HG03439 (cell line): Measurements from ENCODE around the gene GRID1.
"Not testable (repeated sequence)": the region's sequence is repeated elsewhere in the genome, so short reads cannot be mapped to it uniquely, and the experiment has no call there.

Experiments used
- ATAC-seq: cut with Tn5 transposase; IDR thresholded peaks from one replicate; pipeline ENCODE4 v1.9.1; 2021; ENCODE audit warnings: mild to moderate bottlenecking, moderate library complexity; ENCODE audit not compliant: unreplicated experiment

GRID1 gene

GRCh38 chr10:85702768-85703167, 663.8 kb downstream of the GRID1 start:
- ATAC-seq: no peak

DNA sequence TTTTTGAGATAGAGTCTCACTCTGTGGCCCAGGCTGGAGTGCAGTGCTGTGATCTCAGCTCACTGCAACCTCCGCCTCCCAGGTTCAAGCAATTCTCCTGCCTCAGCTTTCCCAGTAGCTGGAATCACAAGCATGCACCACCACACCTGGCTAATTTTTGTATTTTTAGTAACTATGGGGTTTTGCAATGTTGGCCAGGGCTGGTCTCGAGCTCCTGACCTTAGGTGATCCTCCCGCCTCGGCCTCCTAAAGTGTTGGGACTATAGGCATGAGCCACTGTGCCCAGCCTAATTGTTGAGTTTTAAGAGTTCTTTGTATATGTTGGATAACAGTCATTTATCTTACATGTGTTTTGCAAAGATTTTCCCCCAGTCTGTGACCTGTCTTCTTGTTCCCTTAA, 667.5 kb downstream of the GRID1 start:
- not testable (repeated sequence) for ATAC-seq

DNA sequence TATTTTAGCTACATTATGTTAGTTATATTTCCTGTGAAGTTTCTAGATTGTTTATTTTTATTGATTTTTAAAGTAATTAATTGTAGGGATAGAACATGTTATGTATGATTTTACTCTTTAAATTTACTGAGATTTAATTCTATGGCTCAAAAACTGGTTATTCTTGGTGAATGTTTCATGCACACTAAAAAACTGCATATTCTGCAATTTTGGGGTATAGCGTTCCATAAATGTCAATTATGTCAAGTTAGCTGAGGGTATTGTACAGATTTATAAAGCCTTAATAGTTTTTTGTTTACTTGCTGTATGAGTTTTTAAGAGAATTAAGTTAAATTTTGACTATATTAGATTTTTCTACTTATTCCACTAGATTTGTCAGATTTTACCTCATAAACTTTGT, 669.7 kb downstream of the GRID1 start:
- ATAC-seq: no peak

GRCh38 chr10:85682621-85683020, 684.0 kb downstream of the GRID1 start:
- no peak for ATAC-seq

- ATAC-seq: no peak
These were observed 686.9 kb downstream of the GRID1 start for GRCh38 chr10:85679710-85680109.

- ATAC-seq: no peak
These were observed 687.5 kb downstream of the GRID1 start for GRCh38 chr10:85679061-85679460.

DNA sequence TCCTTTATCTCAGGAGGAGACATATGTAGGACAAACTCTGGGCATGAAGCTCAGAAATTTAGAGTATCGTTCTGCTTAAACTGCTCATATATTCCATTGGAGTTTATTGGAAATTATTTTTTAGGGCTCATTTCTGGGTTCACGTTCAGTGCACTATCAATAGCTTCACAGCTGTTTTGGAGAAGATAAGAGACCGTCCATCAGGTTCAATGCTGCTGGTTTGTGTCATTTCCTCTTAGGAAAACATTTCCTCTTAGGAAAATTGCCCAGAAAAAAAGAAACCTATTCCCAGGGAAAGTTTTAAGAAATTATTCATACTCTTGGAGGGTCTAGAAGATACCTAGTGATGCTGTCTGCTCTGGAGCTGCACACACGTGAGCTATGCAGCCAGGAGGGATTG, 691.7 kb downstream of the GRID1 start:
- ATAC-seq: no peak

GRCh38 chr10:85673270-85673669, 693.3 kb downstream of the GRID1 start:
- no peak for ATAC-seq

DNA sequence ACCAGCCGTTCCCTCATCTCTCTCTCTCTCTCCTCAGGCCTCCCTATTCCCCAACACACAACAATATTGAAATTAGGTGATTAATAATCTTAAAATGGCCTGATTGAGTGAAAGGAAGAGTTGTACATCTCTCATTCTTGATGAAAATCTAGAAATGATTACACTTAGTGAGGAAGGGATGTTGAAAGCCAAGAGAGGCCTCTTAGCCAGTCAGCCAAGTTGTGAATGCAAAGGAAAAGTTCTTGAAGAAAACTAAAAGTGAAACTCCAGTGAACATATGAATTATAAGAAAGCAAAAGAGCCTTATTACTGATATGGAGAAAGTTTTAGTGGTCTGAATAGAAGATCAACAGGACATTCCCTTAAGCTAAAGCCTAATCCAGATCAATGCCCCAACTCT, 695.1 kb downstream of the GRID1 start:
- ATAC-seq: no peak

DNA sequence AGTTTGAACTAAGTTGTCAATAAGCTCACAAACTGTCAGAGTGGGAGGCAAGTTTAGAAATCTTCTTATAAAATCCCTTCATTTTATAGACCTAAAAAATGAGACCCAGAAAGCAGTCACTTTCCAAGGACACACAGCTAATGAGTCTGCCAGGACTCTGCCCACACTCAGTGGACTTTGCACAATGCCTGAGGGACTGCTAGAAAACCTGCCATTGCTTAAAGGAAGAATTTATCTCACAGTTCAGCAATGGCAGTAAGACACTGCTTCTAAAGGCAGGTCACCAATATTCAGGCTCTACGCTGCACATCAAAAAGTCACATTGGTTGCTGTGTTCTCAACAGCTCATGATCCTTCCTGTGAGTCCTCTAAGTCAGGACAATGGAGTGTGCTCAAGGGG, 698.1 kb downstream of the GRID1 start:
- no peak for ATAC-seq

DNA sequence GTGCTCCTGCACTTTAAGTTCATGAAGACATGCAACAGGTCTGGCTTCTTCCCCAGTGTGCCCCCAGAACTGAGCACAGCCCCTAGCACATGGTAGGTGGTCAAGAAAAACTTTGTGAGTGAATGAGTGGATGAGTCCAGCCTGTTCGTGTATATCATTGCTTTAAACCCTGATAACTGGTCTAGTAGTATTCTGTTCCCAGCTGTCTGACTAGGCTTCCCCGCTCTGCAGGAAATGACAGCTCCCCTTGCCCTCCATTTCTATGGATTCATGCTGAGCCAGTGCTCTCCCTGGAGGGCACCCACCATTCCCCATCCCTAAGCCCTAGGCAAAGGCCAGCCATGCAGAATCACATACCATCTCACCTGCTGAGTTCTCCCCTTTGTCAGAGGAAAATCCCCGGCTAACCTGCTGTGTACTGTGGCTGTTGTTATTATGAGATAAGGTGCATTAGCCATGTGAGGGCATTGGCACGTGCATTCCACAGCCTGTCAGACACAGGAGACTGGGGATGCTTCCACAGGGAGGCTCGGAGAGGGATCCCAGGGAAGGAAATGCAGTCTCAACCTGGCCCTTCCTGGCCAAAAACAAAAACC, 698.9 kb downstream of the GRID1 start:
- ATAC-seq: no peak

DNA sequence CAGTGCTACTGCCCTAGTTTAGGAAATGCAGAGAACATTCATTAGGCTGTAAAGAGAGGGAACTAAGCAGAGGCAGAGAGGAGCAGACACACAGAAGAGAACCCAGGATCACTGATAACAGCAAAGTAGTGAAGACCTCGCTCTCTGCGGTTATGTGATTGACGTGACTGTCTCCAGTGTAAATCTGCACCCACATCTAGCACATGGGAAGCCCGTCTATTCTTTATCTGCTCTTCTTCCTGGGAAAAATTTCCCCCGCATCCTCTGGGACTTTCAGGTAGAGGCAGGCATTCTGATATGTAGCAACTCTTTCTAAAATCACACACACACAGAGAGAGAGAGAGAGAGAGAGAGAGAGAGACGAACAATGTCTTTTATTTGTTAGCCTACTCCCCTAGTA, 699.6 kb downstream of the GRID1 start:
- ATAC-seq: no peak

DNA sequence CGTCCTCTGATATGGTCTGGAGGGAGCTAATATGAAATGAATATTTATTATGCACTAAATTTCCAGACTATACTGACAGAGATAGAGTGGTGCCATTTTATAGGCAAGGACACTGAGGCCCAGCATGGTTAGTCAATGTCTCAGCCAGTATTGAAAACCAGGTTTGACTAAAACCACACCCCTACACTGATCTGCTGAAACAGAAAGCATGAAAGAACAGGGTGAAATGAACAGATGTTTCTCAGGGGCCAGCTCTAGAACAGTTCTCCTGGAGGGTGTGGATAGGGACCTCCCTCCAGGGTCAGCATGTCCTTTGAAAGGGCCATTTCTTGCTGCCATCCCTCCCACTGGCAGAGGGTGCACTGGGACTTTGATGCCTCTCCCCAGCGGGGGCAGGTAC, 700.5 kb downstream of the GRID1 start:
- peak; percentile 59 for ATAC-seq

GRCh38 chr10:85665681-85666080, 700.9 kb downstream of the GRID1 start:
- ATAC-seq: no peak

DNA sequence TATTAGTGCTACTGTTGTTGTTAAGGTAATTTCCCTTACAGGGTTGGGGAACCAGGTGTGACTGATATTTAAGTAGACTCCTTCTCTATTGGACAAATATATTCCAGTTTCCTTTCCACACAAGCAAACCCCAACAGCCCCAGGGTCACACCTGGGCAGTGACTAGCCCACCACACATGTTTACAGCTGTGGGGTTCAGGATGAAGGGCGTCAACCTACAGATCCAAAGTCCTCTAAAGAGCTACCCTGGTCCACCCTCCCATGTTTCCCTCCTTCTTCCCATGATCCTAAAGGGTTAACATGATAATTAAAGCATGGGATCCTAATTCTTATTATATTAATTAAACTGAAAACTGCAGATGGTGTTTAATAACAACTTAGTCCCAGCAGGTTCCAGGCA, 701.5 kb downstream of the GRID1 start:
- no peak for ATAC-seq

- ATAC-seq: no peak
These were observed 705.5 kb downstream of the GRID1 start for GRCh38 chr10:85661123-85661522.

- no peak for ATAC-seq
These were observed 707.3 kb downstream of the GRID1 start for GRCh38 chr10:85659331-85659730.

- no peak for ATAC-seq
These were observed 708.1 kb downstream of the GRID1 start for GRCh38 chr10:85658518-85658917.

DNA sequence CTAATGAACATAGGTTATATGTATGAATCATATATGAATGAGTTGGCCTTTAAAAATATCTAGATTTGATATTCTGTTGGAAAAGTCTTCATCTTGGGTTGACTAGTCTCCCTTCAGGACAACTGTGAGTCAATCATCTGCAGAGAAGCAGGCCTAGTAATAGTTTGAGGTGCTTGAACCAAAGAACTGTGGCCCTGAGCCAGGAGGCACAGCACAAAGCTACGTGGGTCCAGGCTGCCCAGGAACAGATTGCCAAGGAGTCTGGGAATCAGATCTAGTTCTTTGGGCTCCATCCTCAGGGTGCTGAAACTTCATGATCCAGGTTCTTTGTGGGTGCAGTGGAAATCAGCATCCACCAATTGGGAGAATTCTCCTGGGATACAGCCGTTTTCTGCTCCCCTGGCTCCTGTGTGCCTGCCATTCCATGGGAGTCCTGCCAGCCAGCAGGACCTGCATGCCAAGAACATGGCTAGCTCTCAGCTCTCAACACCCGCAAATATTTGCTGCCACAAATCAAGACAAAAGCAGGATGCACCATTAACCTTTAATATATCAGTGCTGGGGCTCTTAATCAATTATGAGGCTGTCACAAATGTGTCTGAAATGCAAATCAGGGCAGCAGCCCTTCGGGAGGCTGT, 709.0 kb downstream of the GRID1 start:
- no peak for ATAC-seq

DNA sequence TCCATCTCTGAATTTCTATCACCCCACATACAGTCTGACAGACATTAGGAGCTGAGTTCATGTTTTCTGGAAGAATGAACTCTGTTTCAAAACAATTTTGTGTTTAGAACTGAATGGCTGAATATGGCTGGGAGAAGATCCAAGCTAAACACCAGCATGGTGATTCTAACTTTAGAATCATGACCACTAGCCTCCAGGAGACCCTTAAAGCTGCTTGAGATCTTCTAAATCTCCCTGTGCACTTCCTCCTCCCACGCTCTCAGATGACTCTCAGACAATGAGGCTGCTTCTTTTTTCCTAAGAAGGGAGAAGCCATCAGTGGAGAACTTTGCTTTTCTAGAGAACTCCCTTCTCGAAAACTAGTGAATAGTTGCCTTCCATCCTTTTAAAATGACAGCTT, 711.2 kb downstream of the GRID1 start:
- no peak for ATAC-seq

- ATAC-seq: no peak
These were observed 715.1 kb downstream of the GRID1 start for GRCh38 chr10:85651497-85651882.

- ATAC-seq: no peak
These were observed 715.7 kb downstream of the GRID1 start for GRCh38 chr10:85650791-85651496.
